Fibroblast of lung (primary cell): ENCODE data around the gene RALGDS. TPM values are rescaled to one million over a fixed set of nuclear protein-coding genes. Genes with fewer than 3 reads are reported as not detected.

ENCODE experiments used
- DNase-seq, 2 donors: peaks; one replicate each; pipeline versions ENCODE4 v3.0.0 to v3.0.0-alpha.2; 2010; ENCODE audit warnings: low read depth in 2 of 2
- H2AFZ ChIP-seq: 2 replicates; pipeline ENCODE4 v1.5.1; 2012; ENCODE audit warnings: low read length, control low read depth, inconsistent platforms
- H3K27ac ChIP-seq: 2 replicates; pipeline ENCODE4 v1.5.1; 2011; ENCODE audit warnings: low read length, control low read depth; ENCODE audit not compliant: insufficient read depth
- H3K27me3 ChIP-seq: 2 replicates; pipeline ENCODE4 v1.5.1; 2011; ENCODE audit warnings: mild to moderate bottlenecking, low read length; ENCODE audit not compliant: control insufficient read depth, insufficient read depth
- H3K36me3 ChIP-seq: 2 replicates; pipeline ENCODE4 v1.5.1; 2011; ENCODE audit warnings: low read length; ENCODE audit not compliant: control insufficient read depth, insufficient read depth
- H3K4me1 ChIP-seq: 2 replicates; pipeline ENCODE4 v1.5.1; 2011; ENCODE audit warnings: low read length; ENCODE audit not compliant: control insufficient read depth, insufficient read depth; ENCODE audit errors: extremely low read depth
- H3K4me2 ChIP-seq: 2 replicates; pipeline ENCODE4 v1.5.1; 2011; ENCODE audit warnings: low read length, control low read depth; ENCODE audit not compliant: insufficient read depth; ENCODE audit errors: extremely low read depth
- H3K4me3 ChIP-seq, 4 experiments: fragments of 200-600 bp in 1 of 4; sonication (generic) in 1 of 4; replicated peaks in 1 of 4; 2 replicates each; pipeline ENCODE4 v1.5.1; 2011 to 2016; ENCODE audit warnings: low read length in 4 of 4, low read depth in 3 of 4, mild to moderate bottlenecking in 3 of 4, control low read depth in 2 of 4, inconsistent platforms in 1 of 4, mixed read lengths in 1 of 4; ENCODE audit not compliant: insufficient read depth in 1 of 4; ENCODE audit errors: control extremely low read depth in 1 of 4
- H3K79me2 ChIP-seq: 2 replicates; pipeline ENCODE4 v1.5.1; 2012; ENCODE audit warnings: mild to moderate bottlenecking, low read length, inconsistent platforms; ENCODE audit not compliant: control insufficient read depth, insufficient read depth
- H3K9ac ChIP-seq: 2 replicates; pipeline ENCODE4 v1.5.1; 2011; ENCODE audit warnings: mild to moderate bottlenecking, low read length, control low read depth; ENCODE audit not compliant: insufficient read depth
- H3K9me3 ChIP-seq: 2 replicates; pipeline ENCODE4 v1.5.1; 2012; ENCODE audit warnings: low read depth, low read length; ENCODE audit not compliant: control insufficient read depth, insufficient read depth
- H4K20me1 ChIP-seq: 2 replicates; pipeline ENCODE4 v1.5.1; 2011; ENCODE audit warnings: low read length; ENCODE audit not compliant: control insufficient read depth, insufficient read depth; ENCODE audit errors: extremely low read depth
- CTCF ChIP-seq, 2 donors: IDR thresholded peaks in 1 of 2; conservative IDR thresholded peaks in 1 of 2; 1 replicate in 1 of 2; 2 replicates in 1 of 2; pipeline ENCODE4 v1.5.1; 2011 to 2012; ENCODE audit warnings: low read length in 2 of 2, control low read depth in 1 of 2, inconsistent platforms in 1 of 2, low read depth in 1 of 2, mild to moderate bottlenecking in 1 of 2
- EZH2 ChIP-seq: IDR thresholded peaks from 2 replicates; pipeline ENCODE4 v1.5.1; 2012; ENCODE audit warnings: low read length, control low read depth, mild to moderate bottlenecking; ENCODE audit errors: missing control alignments
- polyA plus RNA-seq, 2 donors: library from polyadenylated mRNA; depleted of rRNA in 1 of 2; stranded (reverse) in 1 of 2; unstranded in 1 of 2; fragments of >200 nt; gene quantifications; 2 replicates each; pipeline ENCODE4 v1.2.1, GENCODE V29; 2011 to 2012; ENCODE audit warnings: missing spikeins in 1 of 2
- total RNA-seq: library from RNA; depleted of rRNA; stranded (reverse); fragments of >200 nt; gene quantifications from 2 replicates; pipeline ENCODE4 v1.2.1, GENCODE V29; 2014

Gene RALGDS
- total and polyA plus RNA-seq, 2 donors (not counting 1 experiment from before 2014, with no cell fraction given): 16.6 to 23.6 TPM

DNA sequence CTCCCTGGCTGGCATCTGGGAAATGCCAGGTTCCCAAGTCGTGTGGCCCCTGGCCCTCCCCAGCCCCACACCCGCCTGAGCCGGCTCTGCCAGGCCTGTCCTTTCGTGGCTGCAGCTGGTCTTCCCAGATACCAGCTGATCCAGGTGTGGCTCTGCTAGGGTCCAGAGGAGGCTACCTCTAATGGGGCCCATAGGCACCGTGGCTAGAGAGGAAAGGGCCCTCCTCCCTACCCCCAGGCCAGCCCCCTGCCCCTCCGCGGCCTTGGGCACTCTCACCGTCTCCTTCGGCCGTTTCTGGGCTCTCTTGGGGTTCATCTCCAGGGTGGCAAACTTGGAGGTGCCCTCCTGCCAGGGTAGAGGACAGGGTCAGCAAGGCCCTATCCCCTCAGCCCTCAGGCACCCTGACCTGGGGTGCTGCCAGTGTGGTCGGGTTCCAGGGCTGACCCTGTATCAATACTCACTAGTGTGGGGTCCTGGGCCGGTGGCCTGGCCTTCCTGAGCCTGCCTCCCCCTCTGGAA lies 17.0 kb downstream of the RALGDS start:
- Histone ChIP-seq H4K20me1 (no peaks in the 10 kb centered on the region), H3K4me2 (no peak overlapping the region), H3K79me2 (no peaks in the 10 kb centered on the region), H3K4me3 (no peak overlapping the region), H3K9ac (no peak overlapping the region), H3K27me3 (no peaks in the 10 kb centered on the region), H3K27ac (no peak overlapping the region), H3K9me3 (no peaks in the 10 kb centered on the region), H3K36me3 (peaks cover 32% of the 10 kb centered on the region), H2AFZ (no peak overlapping the region), H3K4me1 (no peaks in the 10 kb centered on the region)
- no peak for TF ChIP-seq EZH2
- TF ChIP-seq CTCF (conservative IDR thresholded peaks at IDR 0.05 in 1 of 2, IDR thresholded peaks at IDR 0.05 in 1 of 2; ENCODE audit: low read depth in 1 of 2, low read length in 2 of 2): no peak
- no peak for DNase-seq

- Histone ChIP-seq H3K9ac (no peak overlapping the region), H3K4me2 (no peak overlapping the region), H3K9me3 (no peaks in the 10 kb centered on the region), H3K27me3 (no peaks in the 10 kb centered on the region), H3K79me2 (no peaks in the 10 kb centered on the region), H4K20me1 (no peaks in the 10 kb centered on the region), H3K4me1 (no peaks in the 10 kb centered on the region), H3K4me3 (no peak overlapping the region), H3K27ac (no peak overlapping the region), H3K36me3 (peaks cover 35% of the 10 kb centered on the region), H2AFZ (no peak overlapping the region)
- DNase-seq: peak; percentile 10 to 32
- TF ChIP-seq EZH2 (no peak), CTCF (conservative IDR thresholded peaks at IDR 0.05 in 1 of 2, IDR thresholded peaks at IDR 0.05 in 1 of 2; ENCODE audit: low read depth in 1 of 2, low read length in 2 of 2) (peak; percentile 84 to 93)
These were observed 17.7 kb downstream of the RALGDS start for GRCh38 chr9:133103183-133103986.

GRCh38 chr9:133102190-133103021 lies 18.6 kb downstream of the RALGDS start:
- no peak overlapping the region for H2AFZ ChIP-seq
- no peaks in the 10 kb centered on the region for H3K27me3 ChIP-seq
- no peak overlapping the region for H3K9ac ChIP-seq
- TF ChIP-seq CTCF (conservative IDR thresholded peaks at IDR 0.05 in 1 of 2, IDR thresholded peaks at IDR 0.05 in 1 of 2; ENCODE audit: low read depth in 1 of 2, low read length in 2 of 2): no peak
- no peak for TF ChIP-seq EZH2
- H4K20me1 ChIP-seq: no peaks in the 10 kb centered on the region
- no peaks in the 10 kb centered on the region for H3K9me3 ChIP-seq
- H3K4me3 ChIP-seq: no peak overlapping the region
- H3K4me2 ChIP-seq: no peak overlapping the region
- no peak for DNase-seq
- H3K36me3 ChIP-seq: peaks cover 35% of the 10 kb centered on the region
- H3K27ac ChIP-seq: no peak overlapping the region
- H3K4me1 ChIP-seq: no peaks in the 10 kb centered on the region
- H3K79me2 ChIP-seq: no peaks in the 10 kb centered on the region
